OCI-LY1 (cell line): ENCODE data around the gene METTL9.
"Not testable (repeated sequence)": the region's sequence is repeated elsewhere in the genome, so short reads cannot be mapped to it uniquely, and the experiment has no call there.

ENCODE experiments used
- H2AFZ ChIP-seq: fragments of 200-600 bp; sonication (generic), shearing (Covaris generic); 2 replicates; pipeline ENCODE4 v1.6.0; 2014; ENCODE audit warnings: antibody characterized with exemption, mild to moderate bottlenecking, low read length
- H3F3A ChIP-seq: fragments of 200-600 bp; sonication (generic), shearing (Covaris generic); 2 replicates; pipeline ENCODE4 v1.6.0; 2014; ENCODE audit warnings: mild to moderate bottlenecking, antibody characterized with exemption, low read length, moderate library complexity; ENCODE audit not compliant: insufficient read depth
- H3K27ac ChIP-seq: fragments of 200-600 bp; sonication (generic); 2 replicates; pipeline ENCODE4 v1.5.1; 2014; ENCODE audit warnings: low read length, mixed run types, mild to moderate bottlenecking, low read depth; ENCODE audit not compliant: poor library complexity, severe bottlenecking
- H3K27me3 ChIP-seq: fragments of 200-600 bp; sonication (generic); 2 replicates; pipeline ENCODE4 v1.6.0; 2014; ENCODE audit warnings: antibody characterized with exemption, mild to moderate bottlenecking, low read length, moderate library complexity; ENCODE audit not compliant: insufficient read depth
- H3K36me3 ChIP-seq: fragments of 200-600 bp; sonication (generic); 2 replicates; pipeline ENCODE4 v1.6.1; 2014; ENCODE audit warnings: mild to moderate bottlenecking, antibody characterized with exemption, low read length, moderate library complexity, mixed read lengths; ENCODE audit not compliant: insufficient read depth
- H3K4me1 ChIP-seq: fragments of 200-600 bp; sonication (generic); 2 replicates; pipeline ENCODE4 v1.5.1; 2014; ENCODE audit warnings: mild to moderate bottlenecking, low read length, moderate library complexity; ENCODE audit not compliant: insufficient read depth, severe bottlenecking
- H3K4me2 ChIP-seq: fragments of 200-600 bp; sonication (generic), shearing (Covaris generic); 2 replicates; pipeline ENCODE4 v1.6.1; 2014; ENCODE audit warnings: low read length
- H3K4me3 ChIP-seq: fragments of 200-600 bp; sonication (generic); 2 replicates; pipeline ENCODE4 v1.5.1; 2014; ENCODE audit warnings: low read length, low read depth, mild to moderate bottlenecking, mixed read lengths; ENCODE audit not compliant: poor library complexity, severe bottlenecking
- H3K79me2 ChIP-seq: fragments of 200-600 bp; shearing (Covaris generic); 2 replicates; pipeline ENCODE4 v1.6.1; 2016; ENCODE audit warnings: mixed run types, low read length, mixed read lengths; ENCODE audit not compliant: insufficient read depth
- H3K9ac ChIP-seq: fragments of 200-600 bp; sonication (generic), shearing (Covaris generic); 2 replicates; pipeline ENCODE4 v1.6.1; 2014; ENCODE audit warnings: mild to moderate bottlenecking, low read length, mixed read lengths
- H3K9me2 ChIP-seq: fragments of 200-600 bp; sonication (generic), shearing (Covaris generic); 2 replicates; pipeline ENCODE4 v1.6.1; 2014; ENCODE audit warnings: low read depth, mild to moderate bottlenecking, low read length, mixed read lengths
- H3K9me3 ChIP-seq: fragments of 200-600 bp; shearing (Covaris generic); 2 replicates; pipeline ENCODE4 v1.6.1; 2014; ENCODE audit warnings: low read length, mixed read lengths
- H4K20me1 ChIP-seq: fragments of 200-600 bp; sonication (generic), shearing (Covaris generic); 2 replicates; pipeline ENCODE4 v1.6.0; 2016; ENCODE audit warnings: mild to moderate bottlenecking, low read length; ENCODE audit not compliant: insufficient read depth
- CTCF ChIP-seq: fragments of 200-600 bp; sonication (generic), shearing (Covaris generic); IDR thresholded peaks from 2 replicates; pipeline ENCODE4 v1.5.1; 2017; ENCODE audit warnings: mild to moderate bottlenecking, antibody characterized with exemption, low read length, moderate library complexity, mixed read lengths
- EZH2 ChIP-seq: fragments of 200-600 bp; sonication (generic), shearing (Covaris generic); IDR thresholded peaks from 2 replicates; pipeline ENCODE4 v1.8.0; 2017; ENCODE audit warnings: borderline replicate concordance, mixed run types, mild to moderate bottlenecking, antibody characterized with exemption, low read length, moderate library complexity, mixed read lengths

METTL9 gene

DNA sequence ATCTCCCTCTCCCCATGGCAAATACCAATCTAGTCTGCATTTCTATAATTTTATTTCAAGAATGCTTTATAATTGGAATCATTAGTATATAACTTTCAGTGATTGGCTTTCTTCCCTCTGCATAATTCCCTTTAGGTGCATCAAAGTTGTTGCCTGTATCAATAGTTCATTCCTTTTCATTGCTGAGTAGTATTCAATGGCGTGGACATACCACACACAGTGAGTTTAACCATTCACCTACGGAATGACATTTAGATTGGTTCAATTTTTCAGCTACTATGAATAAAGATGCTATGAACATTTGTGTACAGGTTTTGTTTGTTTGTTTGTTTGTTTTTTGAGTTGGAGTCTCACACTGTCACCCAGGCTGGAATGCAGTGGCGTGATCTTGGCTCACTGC, 74.1 kb downstream of the METTL9 start:
- Histone ChIP-seq H2AFZ (no peak overlapping the region), H3K27ac (no peak overlapping the region), H3K4me3 (no peak overlapping the region), H3K27me3 (peaks cover 9% of the 10 kb centered on the region; the same call in 1 of the 2 replicates), H3K4me2 (no peak overlapping the region), H3F3A (no peaks in the 10 kb centered on the region), H3K79me2 (no peaks in the 10 kb centered on the region), H4K20me1 (no peaks in the 10 kb centered on the region), H3K9me3 (0 out of 2 replicates have a peak, but pooled peaks cover 3% of the 10 kb centered on the region), H3K9ac (no peak overlapping the region), H3K9me2 (no peaks in the 10 kb centered on the region), H3K36me3 (no peaks in the 10 kb centered on the region), H3K4me1 (no peaks in the 10 kb centered on the region)
- TF ChIP-seq EZH2 (no peak), CTCF (no peak)

- not testable (repeated sequence) for H3K36me3 ChIP-seq, H3K27ac ChIP-seq, H3K9ac ChIP-seq, H3K79me2 ChIP-seq, H3K27me3 ChIP-seq, H2AFZ ChIP-seq, H3F3A ChIP-seq, H3K4me3 ChIP-seq, H3K4me1 ChIP-seq, H4K20me1 ChIP-seq, H3K9me2 ChIP-seq, H3K9me3 ChIP-seq, H3K4me2 ChIP-seq
Observed at GRCh38 chr16:21674456-21674855, 75.1 kb downstream of the METTL9 start.

DNA sequence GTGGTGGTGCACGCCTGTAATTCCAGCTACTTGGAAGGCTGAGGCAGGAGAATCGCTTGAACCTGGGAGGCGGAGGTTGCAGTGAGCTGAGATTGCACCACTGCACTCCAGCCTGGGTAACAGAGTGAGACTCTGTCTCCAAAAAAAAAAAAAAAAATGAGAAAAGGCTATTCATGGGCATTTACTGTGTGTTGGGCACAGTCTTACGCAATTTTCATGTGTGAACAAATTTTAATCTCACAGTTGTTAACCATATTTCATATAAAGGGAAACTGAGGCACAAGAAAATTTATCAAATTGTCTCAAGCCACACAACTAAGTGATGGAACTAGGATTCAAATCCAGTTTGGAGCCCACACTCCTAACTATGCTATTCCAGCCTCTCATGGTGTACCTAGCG, 81.3 kb downstream of the METTL9 start:
- H3K9me2 ChIP-seq, result not testable (repeated sequence)

GRCh38 chr16:21683184-21683583, 83.8 kb downstream of the METTL9 start:
- Histone ChIP-seq H3K9me2 (no peaks in the 10 kb centered on the region), H3K4me3 (no peak overlapping the region), H3K9me3 (no peaks in the 10 kb centered on the region), H3K27ac (no peak overlapping the region), H3K4me2 (no peak overlapping the region), H3K4me1 (no peaks in the 10 kb centered on the region), H2AFZ (no peak overlapping the region), H4K20me1 (no peaks in the 10 kb centered on the region), H3K27me3 (no peaks in the 10 kb centered on the region), H3K36me3 (no peaks in the 10 kb centered on the region), H3K79me2 (no peaks in the 10 kb centered on the region), H3K9ac (no peak overlapping the region), H3F3A (no peaks in the 10 kb centered on the region)
- TF ChIP-seq CTCF (no peak), EZH2 (no peak)

More for the DNA sequence above, 81.3 kb downstream of the METTL9 start:
- not testable (repeated sequence) for H3K27me3 ChIP-seq, H3K79me2 ChIP-seq, H3K9ac ChIP-seq, H3K4me3 ChIP-seq, H3K4me2 ChIP-seq, H3K9me3 ChIP-seq, H4K20me1 ChIP-seq, H3K27ac ChIP-seq, H3K36me3 ChIP-seq, H2AFZ ChIP-seq, H3F3A ChIP-seq, H3K4me1 ChIP-seq
